Activated gamma-delta T cell treated with Interleukin-2 at 50 U/mL for 16 hours (primary cell): Measurements from ENCODE around the gene EPHB3.

Experiments
- DNase-seq: peaks from one replicate; pipeline ENCODE4 v3.0.0-alpha.2; 2020

Gene EPHB3

DNA sequence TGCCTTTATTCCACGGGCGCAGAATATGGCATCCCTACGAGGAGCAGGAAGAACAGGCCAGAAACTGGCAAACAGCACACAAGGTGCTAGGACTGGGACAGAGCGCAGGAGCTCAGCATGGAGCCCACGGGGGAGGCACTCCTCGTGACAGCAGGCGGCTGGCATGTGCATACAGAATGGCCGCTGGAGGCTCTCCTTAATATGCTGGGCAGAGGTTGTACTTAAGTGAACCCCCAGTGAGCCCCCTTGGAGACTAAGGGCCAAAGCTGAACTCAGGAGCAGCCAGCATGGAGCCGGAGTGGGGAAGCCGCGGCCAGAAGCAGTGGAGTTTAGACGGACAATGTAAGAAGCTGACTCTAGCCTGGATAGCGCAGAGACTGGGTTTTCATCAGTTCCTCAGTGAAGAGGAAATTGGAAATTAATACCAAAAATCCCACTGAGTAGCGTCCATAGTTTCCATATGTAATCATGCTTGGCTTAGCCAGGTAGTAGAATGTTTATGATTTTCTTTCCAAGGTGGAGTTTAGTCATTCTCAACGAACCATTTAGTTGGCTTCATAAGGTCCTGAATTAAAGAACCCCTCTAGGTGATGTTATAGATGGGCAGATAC, 69.4 kb downstream of the EPHB3 start:
- no peak for DNase-seq

- no peak for DNase-seq
Measured at GRCh38 chr3:184631472-184631861, 69.9 kb downstream of the EPHB3 start.
